Measurements from ENCODE around the gene SYCE3. TPM values are rescaled to one million over a fixed set of nuclear protein-coding genes. Genes with fewer than 3 reads are reported as not detected.

The SYCE3 gene
- total and polyA plus RNA-seq, 9 of the 15 experiments (the other 6 are each of a cell fraction or from before 2014, with no cell fraction given), result 0.56 TPM; not detected in 8

DNA sequence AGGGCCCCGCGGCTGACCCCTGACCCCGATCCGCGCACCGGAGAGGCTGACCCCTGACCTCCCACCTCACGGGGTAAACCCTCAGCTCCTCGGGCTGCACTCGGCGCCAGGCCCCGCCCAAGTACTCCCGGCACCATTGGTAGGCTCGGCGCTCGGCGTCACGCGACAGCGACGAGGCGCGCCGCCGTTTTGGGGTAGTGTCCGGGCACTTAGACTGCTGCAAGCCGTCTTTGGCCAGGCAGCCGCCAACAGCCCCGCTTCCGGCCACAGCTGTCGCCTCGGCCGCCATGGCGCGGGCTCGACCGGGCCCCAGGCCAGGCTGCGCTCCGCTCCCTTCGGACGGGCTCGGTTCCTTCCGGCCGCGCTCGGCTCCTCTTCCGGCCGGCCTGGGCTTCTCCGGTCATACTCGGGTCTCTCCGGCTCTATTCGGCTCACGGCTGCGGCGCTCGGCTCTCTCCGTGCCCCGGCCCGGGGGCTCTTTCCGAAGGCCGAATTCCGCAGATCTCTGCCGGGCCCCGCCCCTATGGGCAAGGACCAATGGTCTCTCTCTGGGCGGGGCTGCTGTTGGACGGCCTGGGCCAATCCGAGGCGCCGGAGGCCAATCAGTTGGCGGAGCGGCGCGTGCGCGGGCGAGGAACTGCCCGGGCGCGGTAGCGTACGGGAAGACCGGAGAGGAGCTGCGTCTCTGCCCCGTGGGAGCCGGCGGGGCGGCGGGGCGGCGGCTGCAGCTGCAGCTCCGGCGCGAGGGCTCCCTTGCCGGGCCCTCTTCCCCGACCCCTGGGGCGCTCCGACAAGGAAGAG lies 20.0 kb upstream of the SYCE3 start, which contains the start of gene CHKB (continued):
- no peak for TF ChIP-seq ARNT (IDR thresholded peaks at IDR 0.05)
- TF ChIP-seq, protein P1, sequence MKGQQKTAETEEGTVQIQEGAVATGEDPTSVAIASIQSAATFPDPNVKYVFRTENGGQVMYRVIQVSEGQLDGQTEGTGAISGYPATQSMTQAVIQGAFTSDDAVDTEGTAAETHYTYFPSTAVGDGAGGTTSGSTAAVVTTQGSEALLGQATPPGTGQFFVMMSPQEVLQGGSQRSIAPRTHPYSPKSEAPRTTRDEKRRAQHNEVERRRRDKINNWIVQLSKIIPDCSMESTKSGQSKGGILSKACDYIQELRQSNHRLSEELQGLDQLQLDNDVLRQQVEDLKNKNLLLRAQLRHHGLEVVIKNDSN (CRISPR knock-in tag; IDR thresholded peaks at IDR 0.05), result peak; percentile 53
- peak; percentile 69 for TF ChIP-seq ATF1 (CRISPR knock-in tag; IDR thresholded peaks at IDR 0.05)
- peak; percentile 82 for TF ChIP-seq ATF1 (tag; IDR thresholded peaks at IDR 0.05)
- TF ChIP-seq NCOR1 (IDR thresholded peaks at IDR 0.05), result no peak
- no peak for TF ChIP-seq MCM7 (IDR thresholded peaks at IDR 0.05)
- no peak; the same call in 1 of the 2 replicates for TF ChIP-seq POLR2H (tag; IDR thresholded peaks at IDR 0.05; ENCODE audit: low read depth)
- no peak for TF ChIP-seq BDP1 (IDR thresholded peaks at IDR 0.05; ENCODE audit: insufficient read depth, insufficient read length)
- peak; percentile 69 for TF ChIP-seq ETV1 (tag; conservative IDR thresholded peaks at IDR 0.05; ENCODE audit: low read depth)
- no peak for TF ChIP-seq BCOR (IDR thresholded peaks at IDR 0.05)
- TF ChIP-seq ZBTB17 (CRISPR knock-in tag; IDR thresholded peaks at IDR 0.05), result peak; percentile 48; the same call in 1 of the 2 replicates
- TF ChIP-seq, protein P2, sequence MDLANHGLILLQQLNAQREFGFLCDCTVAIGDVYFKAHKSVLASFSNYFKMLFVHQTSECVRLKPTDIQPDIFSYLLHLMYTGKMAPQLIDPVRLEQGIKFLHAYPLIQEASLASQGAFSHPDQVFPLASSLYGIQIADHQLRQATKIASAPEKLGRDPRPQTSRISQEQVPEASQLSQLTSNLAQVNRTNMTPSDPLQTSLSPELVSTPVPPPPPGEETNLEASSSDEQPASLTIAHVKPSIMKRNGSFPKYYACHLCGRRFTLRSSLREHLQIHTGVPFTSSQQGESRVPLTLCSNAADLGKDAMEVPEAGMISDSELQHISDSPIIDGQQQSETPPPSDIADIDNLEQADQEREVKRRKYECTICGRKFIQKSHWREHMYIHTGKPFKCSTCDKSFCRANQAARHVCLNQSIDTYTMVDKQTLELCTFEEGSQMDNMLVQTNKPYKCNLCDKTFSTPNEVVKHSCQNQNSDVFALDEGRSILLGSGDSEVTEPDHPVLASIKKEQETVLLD (IDR thresholded peaks at IDR 0.05), result peak; percentile 35; the same call in 1 of the 2 replicates
- TF ChIP-seq, protein P3, sequence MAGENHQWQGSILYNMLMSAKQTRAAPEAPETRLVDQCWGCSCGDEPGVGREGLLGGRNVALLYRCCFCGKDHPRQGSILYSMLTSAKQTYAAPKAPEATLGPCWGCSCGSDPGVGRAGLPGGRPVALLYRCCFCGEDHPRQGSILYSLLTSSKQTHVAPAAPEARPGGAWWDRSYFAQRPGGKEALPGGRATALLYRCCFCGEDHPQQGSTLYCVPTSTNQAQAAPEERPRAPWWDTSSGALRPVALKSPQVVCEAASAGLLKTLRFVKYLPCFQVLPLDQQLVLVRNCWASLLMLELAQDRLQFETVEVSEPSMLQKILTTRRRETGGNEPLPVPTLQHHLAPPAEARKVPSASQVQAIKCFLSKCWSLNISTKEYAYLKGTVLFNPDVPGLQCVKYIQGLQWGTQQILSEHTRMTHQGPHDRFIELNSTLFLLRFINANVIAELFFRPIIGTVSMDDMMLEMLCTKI (IDR thresholded peaks at IDR 0.05; ENCODE audit: partially characterized antibody), result no peak
- TF ChIP-seq MEIS2 (IDR thresholded peaks at IDR 0.05; ENCODE audit: partially characterized antibody), result peak; percentile 70
- TF ChIP-seq NCOA2 (IDR thresholded peaks at IDR 0.05; ENCODE audit: partially characterized antibody in 2 of 2), result no peak
- peak; percentile 29; the same call in 1 of the 2 replicates for TF ChIP-seq NFIC (IDR thresholded peaks at IDR 0.05)
- no peak for TF ChIP-seq LEF1 (IDR thresholded peaks at IDR 0.05)
- no peak for TF ChIP-seq NFXL1 (CRISPR knock-in tag; IDR thresholded peaks at IDR 0.05)
- TF ChIP-seq SAFB2 (IDR thresholded peaks at IDR 0.05; ENCODE audit: borderline replicate concordance, low read depth, low read length, severe bottlenecking), result no peak
- no peak for TF ChIP-seq ZNF212 (CRISPR knock-in tag; IDR thresholded peaks at IDR 0.05)
- TF ChIP-seq, protein P4, sequence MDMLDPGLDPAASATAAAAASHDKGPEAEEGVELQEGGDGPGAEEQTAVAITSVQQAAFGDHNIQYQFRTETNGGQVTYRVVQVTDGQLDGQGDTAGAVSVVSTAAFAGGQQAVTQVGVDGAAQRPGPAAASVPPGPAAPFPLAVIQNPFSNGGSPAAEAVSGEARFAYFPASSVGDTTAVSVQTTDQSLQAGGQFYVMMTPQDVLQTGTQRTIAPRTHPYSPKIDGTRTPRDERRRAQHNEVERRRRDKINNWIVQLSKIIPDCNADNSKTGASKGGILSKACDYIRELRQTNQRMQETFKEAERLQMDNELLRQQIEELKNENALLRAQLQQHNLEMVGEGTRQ (CRISPR knock-in tag; IDR thresholded peaks at IDR 0.05), result peak; percentile 8; the same call in 1 of the 2 replicates
- no peak for TF ChIP-seq MCM3 (IDR thresholded peaks at IDR 0.05)
- peak; percentile 73; the same call in 1 of the 2 replicates for TF ChIP-seq ZBTB7A (IDR thresholded peaks at IDR 0.05; ENCODE audit: borderline replicate concordance, control insufficient read depth, low read depth, low read length)
- peak; percentile 68 for TF ChIP-seq RB1 (IDR thresholded peaks at IDR 0.05; ENCODE audit: low read depth)

All from K562 (cell line).